ENCODE measurements around the gene MAF. TPM values are rescaled to one million over a fixed set of nuclear protein-coding genes. Genes with fewer than 3 reads are reported as not detected.

Gene MAF
- total RNA-seq, 1 donor from 2014 or later = 14.5 TPM

GRCh38 chr16:79562166-79562823 is 38.2 kb downstream of the MAF start:
- H3K4me3 Mint-ChIP-seq (ENCODE audit: unreplicated experiment) = no peak overlapping the region
- H3K9me3 Mint-ChIP-seq (ENCODE audit: low read depth) = no peaks in the 10 kb centered on the region
- H3K36me3 Mint-ChIP-seq (ENCODE audit: low read depth) = no peaks in the 10 kb centered on the region
- H3K27me3 Mint-ChIP-seq (ENCODE audit: low read depth) = peaks cover 6% of the 10 kb centered on the region
- no peak for TF ChIP-seq CTCF (IDR thresholded peaks at IDR 0.05)
- H3K4me1 Mint-ChIP-seq (ENCODE audit: low read depth) = no peaks in the 10 kb centered on the region
- no peak for DNase-seq (ENCODE audit: low spot score)
- H3K27ac Mint-ChIP-seq (ENCODE audit: unreplicated experiment) = no peak overlapping the region

GRCh38 chr16:79561729-79562128 is 38.8 kb downstream of the MAF start:
- no peak for TF ChIP-seq CTCF (IDR thresholded peaks at IDR 0.05)

GRCh38 chr16:79560923-79561322 is 39.6 kb downstream of the MAF start:
- H3K27ac Mint-ChIP-seq (ENCODE audit: unreplicated experiment) = no peak overlapping the region
- no peak for DNase-seq (ENCODE audit: low spot score)
- H3K4me3 Mint-ChIP-seq (ENCODE audit: unreplicated experiment) = no peak overlapping the region
- H3K27me3 Mint-ChIP-seq (ENCODE audit: low read depth) = peaks cover 12% of the 10 kb centered on the region
- TF ChIP-seq CTCF (IDR thresholded peaks at IDR 0.05) = no peak
- peaks cover 5% of the 10 kb centered on the region for H3K9me3 Mint-ChIP-seq (ENCODE audit: low read depth)
- H3K36me3 Mint-ChIP-seq (ENCODE audit: low read depth) = no peaks in the 10 kb centered on the region
- H3K4me1 Mint-ChIP-seq (ENCODE audit: low read depth) = no peaks in the 10 kb centered on the region

More at GRCh38 chr16:79561729-79562128, 38.8 kb downstream of the MAF start:
- Mint-ChIP-seq H3K4me3 (ENCODE audit: unreplicated experiment) (no peak overlapping the region), H3K36me3 (ENCODE audit: low read depth) (no peaks in the 10 kb centered on the region), H3K4me1 (ENCODE audit: low read depth) (no peaks in the 10 kb centered on the region), H3K27me3 (ENCODE audit: low read depth) (peaks cover 9% of the 10 kb centered on the region), H3K9me3 (ENCODE audit: low read depth) (no peaks in the 10 kb centered on the region), H3K27ac (ENCODE audit: unreplicated experiment) (no peak overlapping the region)
- no peak for DNase-seq (ENCODE audit: low spot score)

- DNase-seq (ENCODE audit: low spot score) = no peak
- Mint-ChIP-seq H3K4me1 (ENCODE audit: low read depth) (no peaks in the 10 kb centered on the region), H3K27me3 (ENCODE audit: low read depth) (peaks cover 14% of the 10 kb centered on the region), H3K27ac (ENCODE audit: unreplicated experiment) (no peak overlapping the region), H3K4me3 (ENCODE audit: unreplicated experiment) (no peak overlapping the region), H3K36me3 (ENCODE audit: low read depth) (no peaks in the 10 kb centered on the region), H3K9me3 (ENCODE audit: low read depth) (peaks cover 5% of the 10 kb centered on the region)
- no peak for TF ChIP-seq CTCF (IDR thresholded peaks at IDR 0.05)
Measured at GRCh38 chr16:79560318-79560717, 40.2 kb downstream of the MAF start.

- H3K4me1 Mint-ChIP-seq (ENCODE audit: low read depth) = no peaks in the 10 kb centered on the region
- H3K27ac Mint-ChIP-seq (ENCODE audit: unreplicated experiment) = no peak overlapping the region
Measured at GRCh38 chr16:79559532-79559931, 41.0 kb downstream of the MAF start.

More at GRCh38 chr16:79559532-79559931, 41.0 kb downstream of the MAF start:
- Mint-ChIP-seq H3K4me3 (ENCODE audit: unreplicated experiment) (no peak overlapping the region), H3K36me3 (ENCODE audit: low read depth) (no peaks in the 10 kb centered on the region), H3K9me3 (ENCODE audit: low read depth) (peaks cover 5% of the 10 kb centered on the region), H3K27me3 (ENCODE audit: low read depth) (peaks cover 16% of the 10 kb centered on the region)
- TF ChIP-seq CTCF (IDR thresholded peaks at IDR 0.05) = no peak
- DNase-seq (ENCODE audit: low spot score) = no peak
